Loucy (cell line): Measurements from ENCODE around the gene CD80.

Experiments used
- H2AFZ ChIP-seq: fragments of 200-600 bp; sonication (generic); 2 replicates; pipeline ENCODE4 v1.6.0; 2016; ENCODE audit warnings: antibody characterized with exemption, mild to moderate bottlenecking, low read length, moderate library complexity
- H3F3A ChIP-seq: fragments of 200-600 bp; 2 replicates; pipeline ENCODE4 v1.6.0; 2016; ENCODE audit warnings: antibody characterized with exemption, low read depth, mild to moderate bottlenecking
- H3K27me3 ChIP-seq: fragments of 200-600 bp; sonication (generic); 2 replicates; pipeline ENCODE4 v1.6.1; 2014; ENCODE audit warnings: low read length, mild to moderate bottlenecking; ENCODE audit not compliant: insufficient read depth, poor library complexity, severe bottlenecking
- H3K36me3 ChIP-seq: fragments of 200-600 bp; sonication (generic); 2 replicates; pipeline ENCODE4 v1.6.1; 2016; ENCODE audit warnings: low read length; ENCODE audit not compliant: insufficient read depth
- H3K4me1 ChIP-seq: fragments of 200-600 bp; sonication (generic); 2 replicates; pipeline ENCODE4 v1.5.1; 2014; ENCODE audit warnings: low read length, mild to moderate bottlenecking; ENCODE audit not compliant: insufficient read depth, poor library complexity, severe bottlenecking
- H3K4me2 ChIP-seq: fragments of 200-600 bp; sonication (generic); 2 replicates; pipeline ENCODE4 v1.6.0; 2014; ENCODE audit warnings: antibody characterized with exemption, low read length, low read depth, mild to moderate bottlenecking; ENCODE audit not compliant: poor library complexity, severe bottlenecking
- H3K4me3 ChIP-seq: fragments of 200-600 bp; sonication (generic); 2 replicates; pipeline ENCODE4 v1.5.1; 2014; ENCODE audit warnings: low read length, mild to moderate bottlenecking, mixed read lengths; ENCODE audit not compliant: poor library complexity, severe bottlenecking
- H3K79me2 ChIP-seq: fragments of 200-600 bp; sonication (generic); 2 replicates; pipeline ENCODE4 v1.6.1; 2014; ENCODE audit warnings: low read length; ENCODE audit not compliant: insufficient read depth
- H3K9ac ChIP-seq: fragments of 200-600 bp; sonication (generic); 2 replicates; pipeline ENCODE4 v1.6.0; 2014; ENCODE audit warnings: mild to moderate bottlenecking, low read depth, low read length, moderate library complexity; ENCODE audit not compliant: poor library complexity, severe bottlenecking
- H3K9me2 ChIP-seq: fragments of 200-600 bp; sonication (generic); replicated peaks from 2 replicates; pipeline ENCODE4 v1.6.1; 2016; ENCODE audit warnings: low read depth, low read length, mixed read lengths
- H3K9me3 ChIP-seq: fragments of 200-600 bp; sonication (generic); 2 replicates; pipeline ENCODE4 v1.6.1; 2014; ENCODE audit warnings: mild to moderate bottlenecking, antibody characterized with exemption, low read length, low read depth; ENCODE audit not compliant: insufficient read depth
- H4K20me1 ChIP-seq: fragments of 200-600 bp; sonication (generic); 2 replicates; pipeline ENCODE4 v1.6.0; 2014; ENCODE audit warnings: antibody characterized with exemption, low read length, mild to moderate bottlenecking; ENCODE audit not compliant: insufficient read depth, poor library complexity, severe bottlenecking
- EZH2phosphoT487 ChIP-seq: fragments of 200-600 bp; IDR thresholded peaks from 2 replicates; pipeline ENCODE4 v1.6.1; 2018; ENCODE audit warnings: antibody characterized with exemption, mild to moderate bottlenecking, moderate library complexity, borderline replicate concordance
- TF ChIP-seq, protein P1 (sequence below): fragments of 200-600 bp; sonication (generic); conservative IDR thresholded peaks from 2 replicates; pipeline ENCODE4 v1.5.1; 2014; ENCODE audit warnings: mild to moderate bottlenecking, antibody characterized with exemption, low read length

The CD80 gene

DNA sequence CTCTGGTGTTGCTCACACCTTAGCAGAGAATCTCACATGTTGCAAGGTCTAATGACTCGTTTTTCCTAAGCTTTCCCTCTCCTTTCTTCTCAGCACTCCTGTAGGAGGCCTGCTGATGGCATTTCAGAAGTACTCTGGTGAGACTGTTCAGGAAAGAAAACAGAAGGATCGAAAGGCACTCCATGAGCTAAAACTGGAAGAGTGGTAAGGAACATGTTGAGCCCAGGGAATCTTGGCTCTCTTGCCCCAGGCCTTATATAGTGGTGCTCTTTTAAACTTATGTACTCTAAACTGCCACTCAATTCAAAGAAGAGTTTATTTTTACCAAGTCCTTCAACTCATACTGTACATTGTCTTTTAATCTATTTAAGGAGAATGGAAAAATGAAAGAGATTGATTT, 42.3 kb downstream of the CD80 start:
- H3K4me1 ChIP-seq, result no peaks in the 10 kb centered on the region
- H2AFZ ChIP-seq, result no peak overlapping the region
- no peak overlapping the region for H3K4me2 ChIP-seq
- peaks cover 35% of the 10 kb centered on the region; the same call in 1 of the 2 replicates for H3K36me3 ChIP-seq
- no peaks in the 10 kb centered on the region for H3K9me3 ChIP-seq
- no peak overlapping the region for H3K9ac ChIP-seq
- H3K27me3 ChIP-seq, result no peaks in the 10 kb centered on the region
- H3K4me3 ChIP-seq, result no peak overlapping the region
- H3K79me2 ChIP-seq, result no peaks in the 10 kb centered on the region
- H4K20me1 ChIP-seq, result no peaks in the 10 kb centered on the region
- H3K9me2 ChIP-seq, result no peaks in the 10 kb centered on the region
- H3F3A ChIP-seq, result no peaks in the 10 kb centered on the region
- TF ChIP-seq, protein P1, sequence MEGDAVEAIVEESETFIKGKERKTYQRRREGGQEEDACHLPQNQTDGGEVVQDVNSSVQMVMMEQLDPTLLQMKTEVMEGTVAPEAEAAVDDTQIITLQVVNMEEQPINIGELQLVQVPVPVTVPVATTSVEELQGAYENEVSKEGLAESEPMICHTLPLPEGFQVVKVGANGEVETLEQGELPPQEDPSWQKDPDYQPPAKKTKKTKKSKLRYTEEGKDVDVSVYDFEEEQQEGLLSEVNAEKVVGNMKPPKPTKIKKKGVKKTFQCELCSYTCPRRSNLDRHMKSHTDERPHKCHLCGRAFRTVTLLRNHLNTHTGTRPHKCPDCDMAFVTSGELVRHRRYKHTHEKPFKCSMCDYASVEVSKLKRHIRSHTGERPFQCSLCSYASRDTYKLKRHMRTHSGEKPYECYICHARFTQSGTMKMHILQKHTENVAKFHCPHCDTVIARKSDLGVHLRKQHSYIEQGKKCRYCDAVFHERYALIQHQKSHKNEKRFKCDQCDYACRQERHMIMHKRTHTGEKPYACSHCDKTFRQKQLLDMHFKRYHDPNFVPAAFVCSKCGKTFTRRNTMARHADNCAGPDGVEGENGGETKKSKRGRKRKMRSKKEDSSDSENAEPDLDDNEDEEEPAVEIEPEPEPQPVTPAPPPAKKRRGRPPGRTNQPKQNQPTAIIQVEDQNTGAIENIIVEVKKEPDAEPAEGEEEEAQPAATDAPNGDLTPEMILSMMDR, result no peak
- no peak for TF ChIP-seq EZH2phosphoT487

DNA sequence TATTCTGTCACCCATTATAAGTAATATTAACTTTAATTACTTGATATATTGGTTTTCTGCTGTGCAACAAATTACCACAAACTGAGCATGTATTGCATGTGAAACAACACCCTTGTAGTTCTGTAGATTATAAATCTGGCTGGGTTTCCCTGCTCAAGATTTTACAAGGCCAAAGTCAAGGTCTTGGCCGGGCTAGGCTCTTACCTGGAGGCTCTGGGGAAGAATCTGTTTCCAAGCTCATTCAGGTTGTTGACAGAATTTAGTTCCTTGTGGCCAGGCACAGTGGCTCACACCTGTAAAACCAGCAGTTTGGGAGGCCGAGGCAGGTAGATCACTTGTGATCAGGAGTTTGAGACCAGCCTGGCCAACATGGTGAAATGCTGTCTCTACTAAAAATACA, 44.8 kb downstream of the CD80 start:
- H3K4me1 ChIP-seq, result no peaks in the 10 kb centered on the region
- H3K79me2 ChIP-seq, result no peaks in the 10 kb centered on the region
- no peaks in the 10 kb centered on the region for H3K9me2 ChIP-seq
- H3K27me3 ChIP-seq, result no peaks in the 10 kb centered on the region
- no peaks in the 10 kb centered on the region for H4K20me1 ChIP-seq
- H3K9me3 ChIP-seq, result no peaks in the 10 kb centered on the region
- H3K36me3 ChIP-seq, result peaks cover 21% of the 10 kb centered on the region; the same call in 1 of the 2 replicates
- TF ChIP-seq, protein P1, result no peak
- no peak for TF ChIP-seq EZH2phosphoT487
- H3K4me2 ChIP-seq, result no peak overlapping the region
- no peak overlapping the region for H2AFZ ChIP-seq
- H3F3A ChIP-seq, result no peaks in the 10 kb centered on the region
- no peak overlapping the region for H3K4me3 ChIP-seq
- no peak overlapping the region for H3K9ac ChIP-seq

DNA sequence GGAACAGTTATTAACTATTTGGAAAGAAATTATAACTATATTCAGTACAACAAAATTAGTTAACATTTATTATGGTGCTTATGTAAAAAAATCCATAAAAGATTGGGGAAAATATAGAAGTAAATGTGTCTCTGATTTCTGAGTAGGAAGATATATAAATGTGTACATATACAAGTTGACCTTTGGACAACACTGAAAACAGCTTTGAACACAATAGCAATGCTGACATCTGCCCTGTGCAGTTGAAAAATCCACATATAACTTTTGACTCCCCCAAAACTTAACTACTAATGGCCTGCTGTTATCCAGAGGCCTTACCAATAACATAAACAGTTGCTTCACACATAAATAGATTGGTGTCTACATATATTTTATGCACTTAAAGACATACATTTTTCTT, 48.7 kb downstream of the CD80 start:
- Histone ChIP-seq H3K4me2 (no peak overlapping the region), H4K20me1 (no peaks in the 10 kb centered on the region), H3K9me2 (no peaks in the 10 kb centered on the region), H3K79me2 (no peaks in the 10 kb centered on the region), H3K27me3 (no peaks in the 10 kb centered on the region), H3F3A (peaks cover 4% of the 10 kb centered on the region), H3K9ac (no peak overlapping the region), H3K4me1 (peaks cover 25% of the 10 kb centered on the region), H2AFZ (no peak overlapping the region), H3K36me3 (no peaks in the 10 kb centered on the region), H3K9me3 (no peaks in the 10 kb centered on the region), H3K4me3 (no peak overlapping the region)
- no peak for TF ChIP-seq EZH2phosphoT487
- TF ChIP-seq, protein P1, result no peak
